Mucosa of gallbladder (tissue), 1 donor: ENCODE measurements around the gene GCKR. TPM values are rescaled to one million over a fixed set of nuclear protein-coding genes. Genes with fewer than 3 reads are reported as not detected.

Source experiments
- DNase-seq: peaks from one replicate; pipeline ENCODE4 v3.0.0-alpha.2; 2020; ENCODE audit warnings: low spot score
- total RNA-seq: library from RNA; stranded (reverse); gene quantifications from one replicate; pipeline ENCODE4 v1.2.1, GENCODE V29; 2021
- donor health status: DM: no; HTN: no; CAD: no.

GCKR gene
- total RNA-seq, 1 donor from 2014 or later = 7.6 TPM

GRCh38 chr2:27572439-27572838, 75.8 kb downstream of the GCKR start:
- DNase-seq = no peak

GRCh38 chr2:27572998-27573429, 76.4 kb downstream of the GCKR start:
- DNase-seq = no peak

Other genes starting within 250 kb of the GCKR start
- gene SLC30A3, start 233.8 kb upstream of the GCKR start, total RNA-seq = not detected
- gene DNAJC5G, start 221.4 kb upstream of the GCKR start, total RNA-seq = not detected
- 0.26 TPM for gene TRIM54, start 214.4 kb upstream of the GCKR start, total RNA-seq
- gene UCN, start 188.4 kb upstream of the GCKR start, total RNA-seq = 3.1 TPM
- 62.6 TPM for gene MPV17, start 173.7 kb upstream of the GCKR start, total RNA-seq
- 49.5 TPM for gene GTF3C2, start 140.1 kb upstream of the GCKR start, total RNA-seq
- 32.3 TPM for gene EIF2B4, start 126.5 kb upstream of the GCKR start, total RNA-seq
- gene SNX17, start 126.2 kb upstream of the GCKR start, total RNA-seq = 105 TPM
- gene ZNF513, start 116.1 kb upstream of the GCKR start, total RNA-seq = 25.6 TPM
- gene PPM1G, start 87.2 kb upstream of the GCKR start, total RNA-seq = 56.7 TPM
- gene NRBP1, start 68.2 kb upstream of the GCKR start, total RNA-seq = 90.1 TPM
- gene KRTCAP3, start 54.5 kb upstream of the GCKR start, total RNA-seq = 65.7 TPM
- 54.4 TPM for gene IFT172, start 7.1 kb upstream of the GCKR start, total RNA-seq
- 13.4 TPM for gene FNDC4, start 1.6 kb upstream of the GCKR start, total RNA-seq
- gene ZNF512, start 86.2 kb downstream of the GCKR start, total RNA-seq = 32.6 TPM
- gene CCDC121, start 132.2 kb downstream of the GCKR start, total RNA-seq = 4.7 TPM
- gene GPN1, start 132.2 kb downstream of the GCKR start, total RNA-seq = 24.2 TPM
- 34.8 TPM for gene SUPT7L, start 166.8 kb downstream of the GCKR start, total RNA-seq
- 17.4 TPM for gene SLC4A1AP, start 167.1 kb downstream of the GCKR start, total RNA-seq